ENCODE results near the gene GTF3C5. TPM values are rescaled to one million over a fixed set of nuclear protein-coding genes. Genes with fewer than 3 reads are reported as not detected.

The GTF3C5 gene
- total RNA-seq, 4 donors from 2014 or later, result 43.5 to 51.5 (median 48.9) TPM

DNA sequence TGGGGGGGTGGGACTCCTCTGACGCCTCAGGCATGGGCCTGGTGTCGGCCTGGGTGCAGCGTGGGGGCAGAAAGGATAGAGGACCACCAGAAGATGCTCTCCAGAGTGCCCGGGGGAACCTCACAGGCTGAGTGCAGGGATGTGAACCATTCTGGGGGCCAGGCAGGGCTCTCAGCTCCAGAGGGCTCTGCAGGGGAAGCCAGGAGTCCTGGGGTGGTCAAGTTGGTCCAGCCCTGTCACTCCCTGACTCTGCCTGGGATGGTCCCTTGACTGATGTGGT, 45.8 kb upstream of the GTF3C5 start:
- Histone ChIP-seq H3K9me3 (no peaks in the 10 kb centered on the region), H3K27me3 (peaks cover 88% of the 10 kb centered on the region), H3K4me3 (no peak overlapping the region), H3K36me3 (no peaks in the 10 kb centered on the region), H3K27ac (no peak overlapping the region), H3K4me1 (no peaks in the 10 kb centered on the region)
- no peak for ATAC-seq
- TF ChIP-seq POLR2AphosphoS5 (IDR thresholded peaks at IDR 0.05) (no peak), EP300 (IDR thresholded peaks at IDR 0.05) (no peak)
- WGBS, 2 donors (ENCODE audit: low coverage in 1 of 2), result no CpG with 5 or more reads among the region's 4 CpGs

DNA sequence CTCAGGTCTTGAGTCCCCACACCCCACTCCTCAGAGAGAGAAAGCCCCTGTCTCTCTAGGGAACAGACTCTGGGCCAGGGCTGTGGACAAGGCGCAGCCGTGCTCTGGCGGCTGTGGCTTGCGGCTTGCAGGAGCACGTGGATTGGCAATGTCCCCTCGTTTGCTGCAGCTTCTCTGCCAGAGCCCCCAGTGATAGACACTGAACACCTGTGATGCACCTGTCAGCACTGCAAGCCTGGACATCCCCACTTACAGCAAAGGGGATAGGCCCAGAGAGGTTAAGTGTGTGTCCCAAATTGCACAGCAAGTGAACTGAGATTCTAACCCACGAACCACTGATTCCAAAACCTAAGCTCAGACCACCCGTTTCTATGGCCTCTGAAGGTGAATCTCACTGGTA, 45.3 kb upstream of the GTF3C5 start:
- Histone ChIP-seq H3K27me3 (peaks cover 85% of the 10 kb centered on the region), H3K4me3 (no peak overlapping the region), H3K27ac (no peak overlapping the region), H3K36me3 (no peaks in the 10 kb centered on the region), H3K4me1 (no peaks in the 10 kb centered on the region), H3K9me3 (no peaks in the 10 kb centered on the region)
- WGBS, 2 donors (ENCODE audit: low coverage in 1 of 2), result no CpG with 5 or more reads among the region's 8 CpGs
- no peak for ATAC-seq
- TF ChIP-seq EP300 (IDR thresholded peaks at IDR 0.05) (no peak), POLR2A (IDR thresholded peaks at IDR 0.05) (no peak), POLR2AphosphoS5 (IDR thresholded peaks at IDR 0.05) (no peak)
- TF ChIP-seq, protein P1, sequence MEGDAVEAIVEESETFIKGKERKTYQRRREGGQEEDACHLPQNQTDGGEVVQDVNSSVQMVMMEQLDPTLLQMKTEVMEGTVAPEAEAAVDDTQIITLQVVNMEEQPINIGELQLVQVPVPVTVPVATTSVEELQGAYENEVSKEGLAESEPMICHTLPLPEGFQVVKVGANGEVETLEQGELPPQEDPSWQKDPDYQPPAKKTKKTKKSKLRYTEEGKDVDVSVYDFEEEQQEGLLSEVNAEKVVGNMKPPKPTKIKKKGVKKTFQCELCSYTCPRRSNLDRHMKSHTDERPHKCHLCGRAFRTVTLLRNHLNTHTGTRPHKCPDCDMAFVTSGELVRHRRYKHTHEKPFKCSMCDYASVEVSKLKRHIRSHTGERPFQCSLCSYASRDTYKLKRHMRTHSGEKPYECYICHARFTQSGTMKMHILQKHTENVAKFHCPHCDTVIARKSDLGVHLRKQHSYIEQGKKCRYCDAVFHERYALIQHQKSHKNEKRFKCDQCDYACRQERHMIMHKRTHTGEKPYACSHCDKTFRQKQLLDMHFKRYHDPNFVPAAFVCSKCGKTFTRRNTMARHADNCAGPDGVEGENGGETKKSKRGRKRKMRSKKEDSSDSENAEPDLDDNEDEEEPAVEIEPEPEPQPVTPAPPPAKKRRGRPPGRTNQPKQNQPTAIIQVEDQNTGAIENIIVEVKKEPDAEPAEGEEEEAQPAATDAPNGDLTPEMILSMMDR (IDR thresholded peaks at IDR 0.05), result no peak

DNA sequence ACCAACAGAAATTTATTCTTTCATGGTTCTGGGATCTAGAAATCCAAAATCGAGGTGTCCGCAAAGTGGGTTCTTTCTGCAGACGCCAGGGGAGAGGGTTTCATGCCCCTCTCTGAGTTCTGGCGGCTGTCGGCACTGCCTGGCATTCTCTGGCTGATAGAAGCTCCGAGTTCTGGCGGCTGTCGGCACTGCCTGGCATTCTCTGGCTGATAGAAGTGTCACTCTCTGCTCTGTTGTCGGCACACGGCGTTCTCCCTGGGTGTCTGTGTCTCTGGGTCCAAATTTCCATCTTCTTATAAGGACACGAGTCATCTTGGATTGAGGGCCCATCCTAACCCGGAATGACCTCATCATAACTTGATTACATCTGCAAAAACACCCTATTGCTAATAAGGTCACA, 44.7 kb upstream of the GTF3C5 start:
- H3K4me3 ChIP-seq, result no peak overlapping the region
- TF ChIP-seq, protein P1 (IDR thresholded peaks at IDR 0.05), result no peak
- TF ChIP-seq POLR2A (IDR thresholded peaks at IDR 0.05), result no peak
- no peak for TF ChIP-seq POLR2AphosphoS5 (IDR thresholded peaks at IDR 0.05)
- TF ChIP-seq EP300 (IDR thresholded peaks at IDR 0.05), result no peak
- no peaks in the 10 kb centered on the region for H3K4me1 ChIP-seq
- H3K27me3 ChIP-seq, result peaks cover 85% of the 10 kb centered on the region
- no peaks in the 10 kb centered on the region for H3K36me3 ChIP-seq
- no peak for ATAC-seq
- H3K9me3 ChIP-seq, result no peaks in the 10 kb centered on the region
- WGBS, 2 donors (ENCODE audit: low coverage in 1 of 2), result 63 to 70% methylated on average over 3 to 6 of the region's 13 CpGs
- H3K27ac ChIP-seq, result no peak overlapping the region

DNA sequence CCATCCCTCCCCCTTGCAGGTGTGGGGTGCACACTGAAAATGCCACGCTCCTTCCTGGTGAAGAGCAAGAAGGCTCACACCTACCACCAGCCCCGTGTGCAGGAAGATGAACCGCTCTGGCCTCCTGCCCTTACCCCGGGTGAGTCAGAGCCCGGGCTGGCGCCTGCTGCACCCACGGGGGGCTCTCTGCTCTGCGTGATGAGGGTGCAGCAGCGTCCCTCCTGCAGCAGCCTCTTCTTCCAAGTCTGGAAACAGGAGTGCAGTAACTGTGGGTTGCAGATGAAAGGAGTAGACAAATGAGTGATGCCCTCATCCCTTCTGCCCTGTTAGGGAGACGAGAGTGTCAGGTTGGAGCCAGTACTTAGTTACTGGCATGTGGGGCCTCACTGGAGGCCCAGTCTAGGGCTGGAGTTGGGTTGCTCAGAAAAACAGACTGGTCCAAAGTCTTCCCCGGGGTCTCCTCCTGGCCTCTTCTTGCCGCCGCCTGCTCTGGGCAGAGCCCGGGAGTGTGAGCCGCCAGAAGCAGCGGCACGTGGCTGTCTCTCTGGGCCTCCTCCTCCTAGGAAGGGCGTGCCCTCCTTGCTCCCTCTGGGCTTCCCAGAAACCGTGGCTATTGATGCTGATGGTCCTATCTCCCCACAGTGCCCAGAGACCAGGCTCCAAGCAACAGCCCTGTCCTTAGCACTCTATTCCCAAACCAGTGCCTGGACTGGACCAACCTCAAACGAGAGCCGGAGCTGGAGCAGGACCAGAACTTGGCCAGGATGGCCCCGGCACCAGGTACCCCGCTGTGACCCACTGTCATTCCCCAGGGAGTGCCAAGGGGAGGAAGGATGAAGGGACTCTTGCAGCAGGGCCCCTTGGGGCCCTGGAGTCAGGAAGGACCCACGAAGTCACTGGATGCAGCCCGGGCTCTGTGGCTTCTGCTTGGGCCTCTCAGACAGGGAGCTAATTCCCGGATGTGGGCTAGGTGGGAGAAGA, 43.9 kb upstream of the GTF3C5 start:
- TF ChIP-seq, protein P1 (IDR thresholded peaks at IDR 0.05), result no peak
- no peak for TF ChIP-seq EP300 (IDR thresholded peaks at IDR 0.05)
- no peak for TF ChIP-seq POLR2A (IDR thresholded peaks at IDR 0.05)
- no peak for TF ChIP-seq POLR2AphosphoS5 (IDR thresholded peaks at IDR 0.05)
- H3K36me3 ChIP-seq, result no peaks in the 10 kb centered on the region
- no peak overlapping the region for H3K27ac ChIP-seq
- no peaks in the 10 kb centered on the region for H3K9me3 ChIP-seq
- H3K4me1 ChIP-seq, result no peaks in the 10 kb centered on the region
- no peak for ATAC-seq
- H3K4me3 ChIP-seq, result no peak overlapping the region
- 62% methylated on average over 2 of the region's 26 CpGs; no CpG with 5 or more reads in 1 of the 2 donors for WGBS, 2 donors (ENCODE audit: low coverage in 1 of 2)
- H3K27me3 ChIP-seq, result peaks cover 85% of the 10 kb centered on the region

DNA sequence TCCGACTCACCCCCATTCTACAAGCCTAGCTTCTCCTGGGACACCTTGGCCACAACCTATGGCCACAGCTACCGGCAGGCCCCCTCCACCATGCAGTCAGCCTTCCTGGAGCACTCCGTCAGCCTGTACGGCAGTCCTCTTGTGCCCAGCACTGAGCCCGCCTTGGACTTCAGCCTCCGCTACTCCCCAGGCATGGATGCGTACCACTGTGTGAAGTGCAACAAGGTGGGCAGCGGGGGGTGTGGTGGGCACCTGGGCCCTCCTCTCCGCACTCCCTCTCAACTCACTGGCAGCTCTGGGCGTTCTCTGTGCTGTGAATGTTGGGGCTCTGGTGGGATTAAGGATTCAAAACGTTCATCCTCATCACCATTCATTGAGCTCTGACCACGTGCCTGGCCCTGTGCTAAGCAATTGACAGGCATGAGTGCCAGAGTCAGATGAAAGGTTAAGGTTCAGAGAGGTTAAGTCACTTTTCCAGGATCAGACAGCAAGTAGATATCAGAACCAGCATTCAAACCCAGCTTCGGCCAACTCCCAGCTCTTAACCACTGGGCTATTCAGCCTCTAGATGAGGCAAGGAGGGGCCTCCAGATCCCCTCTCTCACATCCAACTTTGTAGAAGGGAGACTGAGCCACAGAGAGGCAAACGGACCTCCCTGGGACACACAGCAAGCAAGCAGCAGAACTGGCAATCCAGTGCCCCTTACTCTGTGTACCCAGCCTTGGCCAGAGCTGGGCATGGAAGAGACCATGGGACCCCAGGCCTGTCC, 42.4 kb upstream of the GTF3C5 start:
- no peaks in the 10 kb centered on the region for H3K9me3 ChIP-seq
- H3K36me3 ChIP-seq, result no peaks in the 10 kb centered on the region
- WGBS, 2 donors (ENCODE audit: low coverage in 1 of 2), result 68 to 73% methylated on average over 3 to 9 of the region's 14 CpGs
- no peak overlapping the region for H3K27ac ChIP-seq
- TF ChIP-seq, protein P1 (IDR thresholded peaks at IDR 0.05), result no peak
- TF ChIP-seq POLR2AphosphoS5 (IDR thresholded peaks at IDR 0.05) (no peak), EP300 (IDR thresholded peaks at IDR 0.05) (no peak), POLR2A (IDR thresholded peaks at IDR 0.05) (no peak)
- H3K4me3 ChIP-seq, result no peak overlapping the region
- no peaks in the 10 kb centered on the region for H3K4me1 ChIP-seq
- ATAC-seq, result no peak
- H3K27me3 ChIP-seq, result peaks cover 86% of the 10 kb centered on the region
